ENCODE results near the gene DPT.
A peak's percentile ranks its signal among the peaks of the same experiment; 100 is the strongest.
"Not testable (repeated sequence)": the region's sequence is repeated elsewhere in the genome, so short reads cannot be mapped to it uniquely, and the experiment has no call there.

The DPT gene

GRCh38 chr1:168728473-168729404, at the start of gene DPT:
DPT (minus strand) TSS chr1:168729206; CDS start chr1:168729174, 32 bp downstream.
- DNase-seq, result no peak

- no peak for DNase-seq
Measured at GRCh38 chr1:168775366-168775765, 46.4 kb upstream of the DPT start.

GRCh38 chr1:168774241-168774640, 45.2 kb upstream of the DPT start:
- DNase-seq, result no peak

GRCh38 chr1:168772428-168773060, 43.5 kb upstream of the DPT start:
- DNase-seq, result no peak

GRCh38 chr1:168771104-168771630, 42.2 kb upstream of the DPT start:
- DNase-seq, result no peak

- DNase-seq, result not testable (repeated sequence)
Measured at GRCh38 chr1:168769893-168770292, 40.9 kb upstream of the DPT start.

- DNase-seq, result no peak
Measured at GRCh38 chr1:168767894-168768584, 39.0 kb upstream of the DPT start.

- DNase-seq, result no peak
Measured at GRCh38 chr1:168766568-168766967, 37.6 kb upstream of the DPT start.

GRCh38 chr1:168763031-168763430, 34.0 kb upstream of the DPT start:
- no peak for DNase-seq

- no peak for DNase-seq
Measured at GRCh38 chr1:168762473-168762872, 33.5 kb upstream of the DPT start.

- no peak for DNase-seq
Measured at GRCh38 chr1:168760781-168761180, 31.8 kb upstream of the DPT start.

GRCh38 chr1:168760241-168760640, 31.2 kb upstream of the DPT start:
- DNase-seq, result no peak

GRCh38 chr1:168759077-168759476, 30.1 kb upstream of the DPT start:
- DNase-seq, result no peak

- no peak for DNase-seq
Measured at GRCh38 chr1:168758503-168758902, 29.5 kb upstream of the DPT start.

- no peak for DNase-seq
Measured at GRCh38 chr1:168755800-168756418, 26.9 kb upstream of the DPT start.

GRCh38 chr1:168752171-168752832, 23.3 kb upstream of the DPT start:
- DNase-seq, result peak; percentile 77

- DNase-seq, result no peak
Measured at GRCh38 chr1:168751195-168751650, 22.2 kb upstream of the DPT start.

GRCh38 chr1:168742994-168743650, 14.1 kb upstream of the DPT start:
- DNase-seq, result no peak

GRCh38 chr1:168742386-168742785, 13.4 kb upstream of the DPT start:
- DNase-seq, result peak; percentile 9

GRCh38 chr1:168739908-168740307, 10.9 kb upstream of the DPT start:
- DNase-seq, result no peak

GRCh38 chr1:168736520-168736919, 7.5 kb upstream of the DPT start:
- DNase-seq, result no peak

GRCh38 chr1:168735974-168736373, 7.0 kb upstream of the DPT start:
- DNase-seq, result no peak
